Activated CD4-positive, alpha-beta T cell treated with anti-CD3 and anti-CD28 coated beads for 48 hours (primary cell): ENCODE data around the gene COL27A1.

Experiments used
- DNase-seq: peaks from one replicate; pipeline ENCODE4 v3.0.0-alpha.2; 2020

COL27A1 gene

DNA sequence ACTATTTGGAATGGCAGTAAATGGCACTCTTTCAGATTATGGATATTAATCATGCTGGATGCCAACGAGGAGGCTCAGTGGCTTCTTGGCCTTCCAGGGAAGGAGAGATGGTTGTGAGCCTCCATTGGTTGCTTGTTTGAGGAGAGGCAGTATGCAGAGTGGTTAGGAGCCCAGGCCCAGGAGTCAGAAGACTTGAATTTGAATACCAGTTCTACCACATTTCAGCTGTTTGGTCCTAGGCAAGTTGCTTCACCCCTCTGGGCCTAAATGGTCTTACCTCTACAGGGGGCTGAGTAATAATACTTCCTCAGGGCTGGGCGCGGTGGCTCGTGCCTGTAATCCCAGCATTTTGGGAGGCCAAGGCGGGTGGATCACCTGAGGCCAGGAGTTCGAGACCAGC lies 52.5 kb downstream of the COL27A1 start:
- no peak for DNase-seq

DNA sequence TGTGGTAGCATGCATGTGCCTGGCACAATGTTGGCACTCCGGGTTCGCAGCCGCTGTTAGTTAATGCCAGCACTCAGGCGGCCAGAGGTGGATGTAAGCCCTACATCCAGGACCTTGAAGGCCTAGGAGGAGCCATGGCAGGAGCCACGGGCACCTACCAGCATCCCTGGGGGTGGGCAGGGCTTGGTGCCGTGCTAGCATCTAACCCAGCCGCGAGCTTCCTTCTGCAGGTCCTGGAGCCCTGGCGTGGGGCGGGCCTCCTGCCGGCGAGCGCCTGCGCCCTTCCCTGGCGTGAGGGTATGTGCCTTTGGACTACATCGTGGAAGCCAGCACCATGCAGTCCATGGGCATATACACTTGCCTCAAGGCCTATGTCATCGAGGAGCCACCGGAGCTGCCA lies 53.8 kb downstream of the COL27A1 start:
- DNase-seq, result no peak

DNA sequence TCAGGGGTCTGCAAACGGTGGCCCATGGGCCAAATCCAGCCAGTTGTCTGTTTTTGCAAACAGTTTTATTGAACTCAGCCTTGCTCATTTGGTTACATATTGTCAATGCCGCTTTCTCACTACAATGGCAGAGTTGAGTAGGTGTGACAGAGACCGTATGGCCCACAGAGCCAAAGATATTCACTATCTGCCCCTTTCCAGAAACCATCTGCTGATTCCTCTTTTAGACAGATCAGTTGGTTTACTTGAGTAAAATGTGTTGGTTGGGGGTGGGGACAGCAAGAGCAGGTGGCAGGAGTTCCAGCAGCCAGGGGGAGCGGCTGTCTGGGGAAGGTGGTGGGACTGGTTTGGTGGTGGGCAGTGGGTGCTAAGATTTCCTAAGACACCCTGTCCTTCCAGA lies 54.8 kb downstream of the COL27A1 start:
- no peak for DNase-seq

DNA sequence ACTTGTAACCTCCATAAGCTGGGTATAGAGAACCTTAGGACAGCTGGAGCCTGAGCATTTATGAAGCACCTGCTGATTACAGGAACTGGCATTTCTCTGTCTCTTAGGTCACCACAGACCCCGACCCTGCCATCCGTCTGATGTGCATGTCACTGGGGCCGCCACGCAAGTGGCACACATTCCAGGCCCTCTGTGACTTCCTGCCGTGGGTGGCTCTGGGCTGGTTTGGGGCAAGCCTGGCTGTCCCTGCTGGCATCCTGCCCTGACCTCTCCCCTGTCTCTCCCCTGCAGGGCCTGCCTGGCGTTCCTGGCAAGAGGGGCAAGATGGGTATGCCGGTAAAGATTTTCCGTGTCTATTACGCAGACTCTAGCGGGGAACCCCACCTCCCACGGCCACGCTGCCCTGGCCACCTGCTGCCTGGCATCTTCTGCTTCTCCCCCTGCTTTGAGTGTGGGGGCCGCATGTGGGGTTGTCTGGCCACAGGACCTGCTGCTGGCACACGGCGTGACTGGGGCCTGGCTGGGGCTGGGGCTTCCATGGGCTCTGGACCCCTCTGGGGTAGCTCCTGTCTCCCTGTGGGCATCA lies 55.4 kb downstream of the COL27A1 start:
- no peak for DNase-seq

DNA sequence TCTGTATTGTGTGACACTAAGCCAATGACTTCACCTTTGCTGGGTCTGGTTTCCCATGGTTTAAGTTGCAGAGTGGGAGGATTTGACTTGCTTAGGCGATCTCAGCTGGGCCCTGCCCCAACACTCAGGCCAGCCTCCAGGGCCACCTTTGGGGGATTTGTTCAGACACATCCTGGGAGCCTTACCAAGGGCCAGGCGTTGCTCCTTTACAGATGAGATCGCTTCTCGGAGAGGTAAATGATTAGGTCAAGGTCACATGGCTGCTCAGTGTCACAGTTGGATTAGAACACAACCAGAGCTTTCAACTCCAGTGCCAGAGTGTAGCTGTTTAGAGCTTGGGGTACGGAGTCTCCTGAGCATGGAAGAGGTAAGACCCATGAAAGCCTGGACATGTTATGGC lies 57.5 kb downstream of the COL27A1 start:
- no peak for DNase-seq

DNA sequence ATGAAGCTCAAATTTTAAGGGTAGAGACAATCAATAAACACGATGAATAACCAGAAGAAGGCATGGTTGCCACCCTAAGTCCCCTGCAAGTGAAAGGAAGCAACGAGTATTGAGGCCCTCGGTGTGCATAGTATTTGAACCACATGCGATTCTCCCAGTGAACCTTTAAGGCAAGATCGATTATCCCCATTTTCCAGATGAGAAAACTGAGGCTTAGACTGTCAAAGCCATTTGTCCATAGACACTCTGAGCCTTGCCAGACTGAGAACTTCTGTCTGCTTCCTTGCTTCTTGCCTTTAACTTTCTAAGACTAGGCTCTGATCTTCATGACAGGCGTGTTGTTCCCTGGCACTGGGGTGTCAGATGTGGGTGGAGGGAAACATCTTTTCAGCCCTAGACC lies 58.2 kb downstream of the COL27A1 start:
- DNase-seq, result no peak

DNA sequence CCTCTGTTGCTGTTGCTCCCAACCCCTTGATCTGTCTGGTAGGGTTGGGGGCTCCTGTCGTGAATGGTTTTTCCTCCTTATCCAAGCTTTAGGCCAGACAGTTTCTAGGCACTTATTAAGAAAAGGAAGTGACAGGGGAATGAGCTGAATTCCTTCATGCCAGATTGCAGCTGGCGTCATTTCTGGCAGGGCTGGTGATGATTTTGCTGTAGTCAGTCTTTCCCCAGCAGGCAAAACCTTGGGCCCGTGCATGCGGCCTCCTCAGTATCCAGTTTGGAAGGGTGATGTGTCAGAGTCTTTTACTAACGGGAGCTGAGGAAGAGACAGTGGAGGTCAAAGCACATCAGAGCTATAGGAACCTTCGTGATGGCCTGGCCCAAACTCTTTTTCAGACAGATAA lies 58.8 kb downstream of the COL27A1 start:
- DNase-seq, result no peak

DNA sequence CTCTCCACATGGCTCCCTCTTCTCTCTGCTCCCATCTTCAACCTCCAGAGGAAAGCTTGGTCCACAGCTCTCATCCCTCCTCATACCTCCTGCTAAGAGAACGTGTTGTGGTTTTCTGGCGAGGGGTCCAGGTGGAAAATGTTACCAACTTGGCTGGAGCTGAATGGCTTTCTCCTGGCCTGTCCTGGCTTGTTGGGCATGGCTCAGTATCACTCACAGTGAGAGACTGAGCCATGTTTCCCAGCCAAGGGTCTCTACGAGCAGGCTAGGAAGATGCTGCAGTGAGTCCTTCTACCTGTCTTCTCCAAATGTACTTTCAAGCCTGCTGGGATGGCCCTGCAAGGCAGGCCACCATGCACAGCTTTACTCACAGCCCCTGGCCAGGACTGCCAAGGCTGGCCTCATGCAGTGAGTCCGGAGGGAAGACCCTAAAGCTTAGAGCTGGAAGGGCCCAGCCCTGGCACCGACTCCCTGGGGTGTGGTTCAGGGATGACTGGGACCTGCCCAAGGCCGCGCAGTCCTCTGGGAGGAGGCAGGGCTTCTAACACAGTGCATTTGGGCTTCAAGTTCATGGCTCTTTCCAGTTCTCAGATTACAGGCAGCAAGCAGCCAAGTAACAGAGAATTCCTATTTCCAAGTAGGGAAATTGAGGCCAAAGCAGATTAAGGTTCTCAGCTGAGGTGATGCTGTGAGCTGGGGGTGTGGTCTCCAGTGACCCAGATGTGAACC lies 59.5 kb downstream of the COL27A1 start:
- DNase-seq, result no peak

DNA sequence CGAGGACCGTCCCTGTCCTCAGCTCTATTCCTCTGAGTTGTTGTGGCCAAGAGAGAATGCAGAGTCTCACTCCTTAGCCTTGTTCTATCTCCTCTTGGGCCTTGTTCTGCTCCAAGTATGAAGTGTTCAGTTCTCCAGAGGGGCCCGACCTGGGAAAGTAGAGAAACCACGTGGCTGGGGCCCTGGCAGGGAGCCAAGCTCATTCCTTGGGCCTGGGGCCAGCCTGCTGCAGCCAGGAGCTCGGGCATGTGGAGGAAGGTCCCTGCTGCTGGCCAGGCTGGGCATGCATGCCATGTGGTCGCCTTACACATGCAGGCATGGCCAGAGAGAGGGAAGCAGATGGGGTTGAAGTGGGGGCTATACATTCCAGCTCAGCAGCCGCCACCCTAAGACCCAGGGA lies 60.7 kb downstream of the COL27A1 start:
- DNase-seq, result no peak

DNA sequence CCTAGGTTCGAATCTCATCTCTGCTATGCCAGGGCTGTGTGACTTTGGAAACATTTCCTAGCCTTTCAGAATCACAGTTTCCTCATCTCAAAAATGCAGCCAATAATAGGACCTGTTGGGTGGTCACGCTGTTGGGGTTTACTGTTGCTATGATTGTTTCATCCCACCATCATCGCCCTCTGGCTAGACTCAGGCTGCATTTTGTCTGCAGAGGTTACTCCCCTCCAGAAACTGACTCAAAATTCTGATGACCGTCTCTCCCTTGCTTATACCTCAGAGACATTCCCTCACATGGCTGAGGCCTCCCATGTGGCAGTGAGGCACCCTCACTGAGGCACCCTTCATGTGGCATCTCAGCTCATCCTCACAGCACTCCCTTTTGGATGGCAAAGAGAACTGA lies 61.6 kb downstream of the COL27A1 start:
- no peak for DNase-seq

DNA sequence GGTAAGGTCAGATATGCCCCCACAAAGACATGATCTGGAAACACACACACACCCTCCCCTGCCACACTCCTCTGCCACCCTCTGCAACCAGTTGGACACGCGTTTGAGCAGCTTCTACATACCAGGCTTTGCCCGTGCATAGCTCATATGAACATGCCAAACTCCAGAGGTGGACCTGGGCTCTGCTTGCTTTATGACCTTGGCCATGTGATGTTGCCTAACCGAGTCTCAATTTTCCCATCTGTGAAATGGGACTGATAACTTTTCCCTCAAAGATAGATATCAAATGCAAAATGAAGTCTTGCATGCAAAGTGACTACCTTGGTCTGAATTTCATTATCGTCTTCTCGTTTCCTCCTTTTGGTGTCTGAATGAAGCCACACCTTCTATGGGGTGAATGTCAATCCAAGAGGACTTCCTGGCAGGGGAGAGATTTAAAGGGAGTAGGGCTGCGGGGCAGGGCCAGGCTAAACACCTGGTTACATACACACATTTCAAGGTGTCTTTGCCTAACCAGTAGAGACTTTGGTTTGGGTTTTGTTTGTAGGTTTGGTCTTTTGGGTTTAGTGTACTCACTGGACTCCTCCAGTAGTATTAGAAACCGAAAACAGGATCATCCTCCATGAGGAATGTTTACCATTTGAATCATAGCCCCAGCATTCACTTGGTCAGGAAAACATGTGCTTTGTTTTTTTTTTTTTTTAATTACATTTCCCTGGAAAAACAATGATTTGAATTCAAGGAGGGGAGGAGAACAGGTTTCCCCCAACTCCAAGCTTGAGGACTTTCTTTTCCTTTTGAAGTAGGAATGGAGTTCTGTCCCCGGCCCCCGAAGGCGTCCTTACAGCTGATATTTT lies 63.2 kb downstream of the COL27A1 start:
- DNase-seq, result no peak

DNA sequence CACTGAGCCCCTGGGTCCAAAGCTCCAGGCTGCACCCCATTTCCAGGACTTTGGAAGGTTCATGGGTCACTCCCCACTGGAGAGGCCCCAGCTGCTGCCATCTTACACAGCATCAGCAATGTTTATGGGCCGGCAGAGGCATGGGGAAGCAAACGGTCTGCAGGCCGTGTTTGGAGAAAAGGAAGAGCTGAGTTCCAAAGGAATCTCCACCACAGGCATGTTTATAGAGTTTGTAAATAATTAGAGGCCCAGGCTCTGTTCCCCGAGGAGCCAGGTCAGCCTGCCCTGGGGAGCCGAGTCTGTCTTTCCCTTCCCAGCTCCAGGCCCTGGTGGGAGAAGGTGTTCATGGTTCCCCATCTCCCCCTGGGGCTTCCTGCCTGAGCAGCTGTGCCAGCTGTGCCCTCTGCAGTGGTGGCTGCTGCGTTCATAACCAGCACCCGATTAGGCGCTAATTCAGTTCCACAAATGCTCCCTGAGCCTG lies 64.8 kb downstream of the COL27A1 start:
- no peak for DNase-seq

DNA sequence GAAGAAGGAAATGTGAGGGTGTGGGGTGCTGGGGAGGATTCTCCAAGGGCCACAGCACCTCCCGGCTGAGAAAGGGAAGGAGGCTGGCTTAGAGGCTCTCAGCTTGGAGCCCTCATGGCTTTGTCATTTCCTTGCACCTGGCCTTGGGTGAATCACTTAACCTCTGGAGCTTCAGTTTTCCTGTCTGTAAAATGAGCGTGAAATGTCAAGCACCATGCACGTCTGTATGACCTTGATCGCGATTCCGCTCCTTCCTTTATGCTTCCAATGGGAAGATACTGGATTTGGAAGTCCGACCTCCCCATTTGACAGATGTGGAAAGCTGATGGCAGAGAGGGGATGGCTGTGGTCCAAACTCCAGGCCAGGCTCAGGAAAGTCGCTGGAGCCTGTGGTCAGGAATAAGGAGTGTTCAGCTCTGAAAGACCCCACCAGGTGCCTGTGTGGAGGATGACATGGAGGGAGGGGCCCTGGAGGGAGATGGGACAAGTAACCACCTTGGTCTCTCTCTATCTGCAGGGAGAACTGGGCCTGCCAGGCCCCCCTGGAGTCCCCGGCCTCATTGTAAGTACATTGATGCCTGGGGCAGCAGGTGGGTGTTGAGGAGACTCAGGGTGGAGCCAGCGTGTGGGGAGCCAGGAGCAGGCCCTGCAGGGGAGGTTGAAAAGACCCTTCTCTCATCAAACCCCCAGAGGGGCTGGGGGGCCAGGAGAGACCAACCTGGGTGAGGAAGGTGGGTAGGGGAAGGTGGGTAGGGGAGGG lies 66.5 kb downstream of the COL27A1 start:
- DNase-seq, result no peak

DNA sequence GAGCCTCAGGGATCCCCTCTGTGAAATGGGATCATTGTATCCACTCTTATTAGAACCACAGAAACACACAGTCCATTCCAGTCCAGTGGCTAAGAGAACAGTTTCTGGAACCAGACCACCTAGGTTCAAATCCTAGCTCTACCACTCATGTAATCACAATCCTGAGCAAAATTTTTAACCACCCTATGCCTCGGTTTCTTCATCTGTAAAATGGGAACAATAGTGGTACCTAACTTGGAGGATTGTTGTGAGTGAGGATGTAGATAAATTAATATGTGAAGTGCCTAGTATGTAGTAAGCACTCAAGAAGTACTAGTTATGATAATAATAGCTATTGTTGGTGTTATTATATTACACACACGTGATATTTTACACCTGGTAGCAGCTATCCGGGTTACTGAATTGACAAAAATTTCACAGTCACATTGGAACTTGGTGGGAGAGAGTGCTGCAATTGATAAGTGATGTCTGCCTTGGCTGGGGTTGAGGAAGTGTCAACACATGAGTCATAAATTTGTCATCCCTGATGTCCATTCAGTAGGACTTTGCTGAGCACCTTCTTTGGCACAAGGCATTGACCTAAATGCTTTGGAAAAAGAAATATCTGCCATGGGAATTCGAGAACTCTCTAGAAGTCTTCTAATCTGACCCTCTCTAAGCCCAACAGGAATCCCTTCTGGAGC lies 68.4 kb downstream of the COL27A1 start:
- no peak for DNase-seq

DNA sequence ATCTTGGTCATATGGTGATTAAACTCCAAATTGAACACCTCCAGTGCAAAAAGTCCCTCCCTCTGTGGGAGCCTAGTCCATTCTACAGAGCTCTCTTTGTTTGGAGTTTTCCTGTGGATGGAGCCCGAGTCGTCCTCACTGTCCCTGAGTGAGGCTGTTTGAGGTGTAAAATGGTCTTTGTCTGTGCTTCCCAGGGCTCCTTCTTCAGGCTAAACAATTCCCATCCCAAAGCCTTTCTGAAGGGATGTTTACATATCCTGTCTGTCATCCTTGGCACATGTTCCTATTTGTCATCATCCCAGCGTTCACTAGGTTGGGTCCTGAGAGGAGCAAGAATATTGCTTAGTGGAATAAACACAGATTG lies 68.9 kb downstream of the COL27A1 start:
- DNase-seq, result no peak

DNA sequence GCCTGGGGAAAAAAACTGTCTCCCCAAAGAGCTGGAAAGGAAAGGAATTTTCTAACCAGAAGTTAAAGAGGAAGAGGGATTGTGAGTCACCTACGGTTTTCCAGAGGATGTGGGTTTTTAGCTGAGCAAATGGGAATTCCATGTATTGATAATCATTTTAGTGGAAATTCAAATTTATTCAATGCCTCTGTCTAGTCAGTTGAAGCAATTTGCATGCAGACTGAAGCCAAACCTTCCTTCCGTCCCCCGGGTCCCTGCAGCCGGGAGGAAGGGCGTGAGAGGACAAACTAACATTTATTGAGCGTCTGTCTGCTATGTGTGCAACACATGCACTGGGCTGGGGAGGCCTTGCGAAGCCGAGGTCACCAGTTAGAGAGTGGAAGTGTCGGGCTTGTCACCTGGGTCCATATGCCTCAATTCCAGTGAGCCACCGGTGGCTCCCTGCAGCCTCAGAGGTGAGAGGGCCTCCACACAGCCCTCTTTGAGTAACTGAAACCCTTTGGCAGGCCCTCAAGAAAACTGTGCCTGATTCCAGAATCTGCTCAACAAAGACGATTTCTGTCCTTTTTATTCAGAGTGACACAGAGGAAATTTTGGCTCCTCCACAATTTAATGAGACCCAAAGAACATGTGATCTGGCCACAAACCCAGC lies 70.3 kb downstream of the COL27A1 start:
- DNase-seq, result no peak

DNA sequence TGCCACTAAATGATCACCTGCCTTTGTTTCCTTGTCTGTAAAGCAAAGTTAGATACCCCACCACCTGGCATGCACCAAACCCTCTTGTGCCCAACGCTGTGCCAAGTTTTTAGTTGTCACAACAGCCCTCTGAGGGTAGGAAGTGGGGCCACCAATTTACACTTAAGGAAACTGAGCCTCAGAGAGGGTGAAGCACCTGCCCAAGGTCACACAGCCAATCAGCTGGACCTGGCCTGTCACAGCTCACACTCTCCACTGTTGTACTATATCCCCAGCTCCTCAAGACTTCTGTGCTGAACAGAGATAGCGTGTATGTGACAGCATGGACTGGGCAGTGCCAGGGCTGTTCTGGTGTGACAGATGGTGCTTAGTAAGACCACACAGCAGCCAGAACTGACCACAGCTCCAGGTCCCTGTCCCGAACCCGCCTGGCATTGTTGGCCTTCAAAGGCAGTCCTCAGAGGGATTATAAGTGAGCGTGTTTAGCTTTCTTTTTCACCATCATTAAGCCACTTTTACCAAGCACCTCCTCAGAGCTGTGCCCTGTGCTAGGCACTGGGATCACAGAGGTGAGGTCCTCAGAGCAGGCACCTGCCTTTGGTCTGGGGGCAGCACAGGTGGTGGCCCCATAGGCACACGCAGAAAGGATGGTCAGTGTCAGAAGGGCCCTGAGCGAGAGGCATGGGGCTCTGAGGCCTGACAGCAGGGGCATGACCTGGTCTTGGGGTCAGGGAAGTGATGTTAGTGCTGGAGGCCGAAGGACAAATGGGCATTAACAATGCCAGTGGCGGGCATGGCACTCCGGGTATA lies 71.1 kb downstream of the COL27A1 start:
- no peak for DNase-seq

DNA sequence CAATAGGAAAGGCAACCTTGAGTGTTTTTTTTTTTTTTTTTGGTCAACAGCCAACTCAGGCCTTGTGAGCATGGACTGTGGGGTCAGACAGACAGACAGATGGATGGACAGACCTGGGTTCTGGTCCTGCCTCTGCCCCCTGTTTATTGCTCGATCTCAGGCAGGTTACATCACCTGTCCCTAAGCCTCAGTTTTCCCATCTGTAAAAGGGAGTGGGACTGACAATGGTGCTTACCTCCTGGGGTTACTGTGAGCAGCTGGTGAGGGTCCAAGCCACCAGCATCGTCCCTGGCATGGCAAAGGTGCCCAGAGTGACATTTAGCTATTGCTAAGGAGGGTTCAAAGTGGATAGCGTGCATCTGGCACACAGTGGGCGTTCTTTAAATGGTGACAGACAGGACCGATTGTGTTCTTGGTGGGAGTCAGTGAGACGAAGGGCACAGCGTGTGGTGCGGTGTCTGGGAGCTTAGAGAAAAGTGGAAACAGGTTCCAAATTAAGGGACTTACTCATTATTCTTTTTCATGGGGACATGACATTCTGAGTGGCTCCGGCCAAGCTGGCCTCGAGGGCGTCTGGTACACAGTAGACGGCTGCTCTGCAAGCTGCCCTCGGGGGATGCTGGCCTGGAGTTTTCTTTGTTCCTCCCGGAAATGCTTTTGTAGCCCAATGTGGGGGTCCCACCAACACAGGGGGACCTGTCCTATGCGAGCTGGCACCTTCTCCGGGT lies 72.1 kb downstream of the COL27A1 start:
- DNase-seq, result no peak

DNA sequence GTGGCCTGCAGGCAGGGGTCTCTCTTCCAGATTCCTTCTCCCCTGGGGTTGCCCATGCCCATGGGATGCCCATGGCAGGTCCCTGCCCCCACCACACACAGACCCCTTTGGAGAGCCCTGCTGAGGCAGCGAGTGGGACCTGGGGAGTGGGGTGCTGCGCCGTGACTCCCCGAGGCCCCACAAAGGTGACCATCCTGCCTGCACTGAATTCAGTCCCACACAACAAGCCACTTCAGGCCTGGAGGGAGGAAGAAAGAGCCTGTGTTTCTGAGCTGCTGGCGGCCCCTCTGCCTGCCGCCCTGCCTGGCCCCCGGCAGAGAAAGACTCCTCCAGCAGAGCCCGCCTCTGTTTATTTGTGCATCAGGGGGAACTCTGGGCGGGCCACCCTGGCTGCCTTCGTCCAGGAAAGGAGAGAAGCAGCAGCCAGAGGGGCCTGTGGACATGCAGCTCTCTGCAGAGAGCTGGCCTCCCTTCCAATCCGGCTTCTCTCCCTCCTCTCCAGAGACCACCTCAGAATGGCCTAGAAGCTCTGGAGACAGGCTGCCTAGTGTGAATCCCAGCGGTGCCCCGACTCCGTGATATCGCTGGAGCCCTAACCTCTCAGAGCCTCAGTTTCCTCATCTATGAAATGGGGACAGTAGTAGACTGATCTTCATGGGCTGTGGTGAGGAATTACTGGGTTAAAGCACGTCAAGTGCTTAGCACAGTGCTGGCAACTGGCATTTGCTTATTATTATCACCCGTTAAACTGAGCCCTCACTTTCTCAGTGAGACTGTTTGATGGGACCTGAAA lies 72.9 kb downstream of the COL27A1 start:
- no peak for DNase-seq

DNA sequence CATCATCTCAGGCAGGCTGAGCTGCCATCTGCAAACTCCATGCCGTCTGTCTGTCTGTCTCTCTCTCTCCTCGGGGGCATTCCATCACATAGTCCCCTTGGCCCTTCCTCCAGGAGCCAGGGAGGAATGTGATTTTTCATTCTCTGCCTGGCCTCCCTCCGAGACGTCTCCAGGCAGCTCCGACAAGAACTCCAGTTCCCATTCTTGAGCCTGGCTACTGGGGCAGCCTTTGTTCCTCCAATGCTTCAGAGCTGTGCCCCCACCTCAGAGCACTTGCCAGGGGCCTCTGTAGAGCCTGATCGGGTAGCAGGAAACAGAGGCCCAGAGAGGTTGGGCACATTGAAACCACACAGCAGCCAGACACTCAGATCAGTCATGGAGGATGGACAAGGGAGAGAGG lies 74.0 kb downstream of the COL27A1 start:
- DNase-seq, result no peak
